Keratinocyte (primary cell): ENCODE measurements around the gene ATP13A5. TPM values are rescaled to one million over a fixed set of nuclear protein-coding genes. Genes with fewer than 3 reads are reported as not detected.
A peak's percentile ranks its signal among the peaks of the same experiment; 100 is the strongest.

Source experiments
- DNase-seq: peaks from one replicate; pipeline ENCODE4 v3.0.0-alpha.2; 2011; ENCODE audit warnings: low read depth, missing footprints, low spot score
- FAIRE-seq: peaks from 2 replicates; lab custom pipeline; 2011; peaks lifted over from hg19 to GRCh38; lab: Jason Lieb, UNC
- H2AFZ ChIP-seq: 2 replicates; pipeline ENCODE4 v1.6.0; 2012; ENCODE audit warnings: low read length, control low read depth, inconsistent platforms; ENCODE audit not compliant: control insufficient read depth
- H3K27ac ChIP-seq: 2 replicates; pipeline ENCODE4 v1.5.1; 2011; ENCODE audit warnings: low read length; ENCODE audit not compliant: control insufficient read depth, insufficient read depth
- H3K27me3 ChIP-seq: 3 replicates; pipeline ENCODE4 v1.6.0; 2011; ENCODE audit warnings: low read length; ENCODE audit not compliant: control insufficient read depth, insufficient read depth; ENCODE audit errors: extremely low read depth
- H3K36me3 ChIP-seq, 2 experiments: 2 replicates in 1 of 2; 3 replicates in 1 of 2; pipeline ENCODE4 v1.5.1; 2011; ENCODE audit warnings: low read length in 2 of 2, mild to moderate bottlenecking in 1 of 2; ENCODE audit not compliant: control insufficient read depth in 2 of 2, insufficient read depth in 2 of 2; ENCODE audit errors: extremely low read depth in 1 of 2
- H3K4me1 ChIP-seq: 3 replicates; pipeline ENCODE4 v1.5.1; 2011; ENCODE audit warnings: low read length; ENCODE audit not compliant: control insufficient read depth, insufficient read depth; ENCODE audit errors: extremely low read depth
- H3K4me2 ChIP-seq: 3 replicates; pipeline ENCODE4 v1.6.0; 2011; ENCODE audit warnings: low read depth, low read length; ENCODE audit not compliant: control insufficient read depth, insufficient read depth; ENCODE audit errors: extremely low read depth
- H3K4me3 ChIP-seq, 3 experiments: fragments of 200-600 bp in 1 of 3; sonication (generic) in 1 of 3; 2 replicates in 2 of 3; 3 replicates in 1 of 3; pipeline ENCODE4 v1.5.1; 2011 to 2016; ENCODE audit warnings: low read length in 3 of 3, mild to moderate bottlenecking in 3 of 3, control low read depth in 2 of 3, inconsistent platforms in 1 of 3, low read depth in 1 of 3, mixed read lengths in 1 of 3, mixed run types in 1 of 3, moderate library complexity in 1 of 3; ENCODE audit not compliant: control insufficient read depth in 2 of 3, insufficient read depth in 2 of 3; ENCODE audit errors: extremely low read depth in 1 of 3
- H3K79me2 ChIP-seq: 2 replicates; pipeline ENCODE4 v1.6.0; 2012; ENCODE audit warnings: low read length; ENCODE audit not compliant: control insufficient read depth, insufficient read depth
- H3K9ac ChIP-seq: 3 replicates; pipeline ENCODE4 v1.6.0; 2011; ENCODE audit warnings: low read length; ENCODE audit not compliant: control insufficient read depth, insufficient read depth; ENCODE audit errors: extremely low read depth
- H3K9me1 ChIP-seq: 3 replicates; pipeline ENCODE4 v1.6.0; 2011; ENCODE audit warnings: low read length; ENCODE audit not compliant: control insufficient read depth, insufficient read depth; ENCODE audit errors: extremely low read depth
- H3K9me3 ChIP-seq: 2 replicates; pipeline ENCODE4 v1.5.1; 2012; ENCODE audit warnings: low read depth, low read length; ENCODE audit not compliant: control insufficient read depth
- H4K20me1 ChIP-seq: 3 replicates; pipeline ENCODE4 v1.6.0; 2011; ENCODE audit warnings: low read length; ENCODE audit not compliant: control insufficient read depth, insufficient read depth; ENCODE audit errors: extremely low read depth
- EZH2 ChIP-seq: IDR thresholded peaks from one replicate; pipeline ENCODE4 v1.6.1; 2012; ENCODE audit warnings: inconsistent platforms, mild to moderate bottlenecking, low read length, moderate library complexity
- dilution Hi-C: fragments of 300-500 bp; cut with MboI; formaldehyde crosslinking; loops from one replicate; pipeline ENCODE4 v1.7.0; 2020; ENCODE audit warnings: low sequenced_read_pairs; ENCODE audit not compliant: extremely low pct_ligation_motif_present
- polyA plus RNA-seq, 5 experiments: library from polyadenylated mRNA; depleted of rRNA in 3 of 5; stranded (reverse) in 3 of 5; stranded (forward) in 1 of 5; unstranded in 1 of 5; fragments of >200 nt; gene quantifications; 1 replicate in 1 of 5; 2 replicates in 3 of 5; 3 replicates in 1 of 5; pipeline versions ENCODE4 v1.2.1 to v1.2.3, GENCODE V29; 2011 to 2012; ENCODE audit warnings: missing spikeins in 2 of 5, low read depth in 1 of 5, low replicate concordance in 1 of 5
- TF ChIP-seq, protein P1 (sequence below), 3 experiments: IDR thresholded peaks in 1 of 3; conservative IDR thresholded peaks in 1 of 3; optimal IDR thresholded peaks in 1 of 3; 2 replicates in 2 of 3; 3 replicates in 1 of 3; pipeline versions ENCODE3 to v1.5.1; 2011; ENCODE audit warnings: low read length in 3 of 3, mild to moderate bottlenecking in 3 of 3, moderate library complexity in 2 of 3, control low read depth in 1 of 3, inconsistent platforms in 1 of 3; ENCODE audit not compliant: insufficient read depth in 2 of 3; ENCODE audit errors: extremely low read depth in 1 of 3

Gene ATP13A5
- polyA plus RNA-seq, 1 donor (not counting 4 experiments of a cell fraction or from before 2014, with no cell fraction given): not detected

DNA sequence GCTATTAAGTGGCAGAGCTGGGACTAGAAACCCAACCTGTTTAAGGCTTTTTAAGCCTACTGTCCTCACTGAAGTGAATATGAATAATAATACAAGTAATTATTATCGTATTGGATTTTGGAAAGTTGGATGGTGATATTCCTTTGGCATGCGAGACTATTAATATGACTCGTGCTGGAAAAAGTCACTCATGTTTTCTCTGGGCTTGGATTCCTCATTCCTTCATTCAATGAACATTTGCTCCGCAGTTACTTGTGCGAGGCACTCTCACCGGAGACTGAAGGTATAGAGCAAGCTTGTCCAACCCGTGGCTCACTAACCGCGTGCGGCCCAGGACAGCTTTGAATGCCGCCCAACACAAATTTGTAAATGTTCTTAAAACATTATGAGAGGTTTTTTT lies 136.8 kb downstream of the ATP13A5 start:
- peak overlapping the region; percentile 60 for H3K4me2 ChIP-seq
- FAIRE-seq: no peak
- peaks cover 5% of the 10 kb centered on the region for H3K4me1 ChIP-seq
- no peaks in the 10 kb centered on the region for H3K9me1 ChIP-seq
- TF ChIP-seq, protein P1, sequence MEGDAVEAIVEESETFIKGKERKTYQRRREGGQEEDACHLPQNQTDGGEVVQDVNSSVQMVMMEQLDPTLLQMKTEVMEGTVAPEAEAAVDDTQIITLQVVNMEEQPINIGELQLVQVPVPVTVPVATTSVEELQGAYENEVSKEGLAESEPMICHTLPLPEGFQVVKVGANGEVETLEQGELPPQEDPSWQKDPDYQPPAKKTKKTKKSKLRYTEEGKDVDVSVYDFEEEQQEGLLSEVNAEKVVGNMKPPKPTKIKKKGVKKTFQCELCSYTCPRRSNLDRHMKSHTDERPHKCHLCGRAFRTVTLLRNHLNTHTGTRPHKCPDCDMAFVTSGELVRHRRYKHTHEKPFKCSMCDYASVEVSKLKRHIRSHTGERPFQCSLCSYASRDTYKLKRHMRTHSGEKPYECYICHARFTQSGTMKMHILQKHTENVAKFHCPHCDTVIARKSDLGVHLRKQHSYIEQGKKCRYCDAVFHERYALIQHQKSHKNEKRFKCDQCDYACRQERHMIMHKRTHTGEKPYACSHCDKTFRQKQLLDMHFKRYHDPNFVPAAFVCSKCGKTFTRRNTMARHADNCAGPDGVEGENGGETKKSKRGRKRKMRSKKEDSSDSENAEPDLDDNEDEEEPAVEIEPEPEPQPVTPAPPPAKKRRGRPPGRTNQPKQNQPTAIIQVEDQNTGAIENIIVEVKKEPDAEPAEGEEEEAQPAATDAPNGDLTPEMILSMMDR (optimal IDR thresholded peaks at IDR 0.05 in 1 of 3, IDR thresholded peaks at IDR 0.05 in 1 of 3, conservative IDR thresholded peaks at IDR 0.05 in 1 of 3; ENCODE audit: extremely low read depth in 1 of 3, insufficient read depth in 2 of 3, low read length in 3 of 3): no peak
- TF ChIP-seq EZH2: no peak
- H2AFZ ChIP-seq: peak overlapping the region; percentile 79
- no peaks in the 10 kb centered on the region for H3K36me3 ChIP-seq
- DNase-seq: no peak
- no peaks in the 10 kb centered on the region for H3K79me2 ChIP-seq
- peaks cover 9% of the 10 kb centered on the region for H3K27me3 ChIP-seq
- H4K20me1 ChIP-seq: no peaks in the 10 kb centered on the region
- peak overlapping the region in 2 of 3 experiments; percentile 42 to 57 for H3K4me3 ChIP-seq
- dilution Hi-C loops: no loop called here
- no peaks in the 10 kb centered on the region for H3K9me3 ChIP-seq
- H3K9ac ChIP-seq: no peak overlapping the region
- H3K27ac ChIP-seq: no peak overlapping the region

DNA sequence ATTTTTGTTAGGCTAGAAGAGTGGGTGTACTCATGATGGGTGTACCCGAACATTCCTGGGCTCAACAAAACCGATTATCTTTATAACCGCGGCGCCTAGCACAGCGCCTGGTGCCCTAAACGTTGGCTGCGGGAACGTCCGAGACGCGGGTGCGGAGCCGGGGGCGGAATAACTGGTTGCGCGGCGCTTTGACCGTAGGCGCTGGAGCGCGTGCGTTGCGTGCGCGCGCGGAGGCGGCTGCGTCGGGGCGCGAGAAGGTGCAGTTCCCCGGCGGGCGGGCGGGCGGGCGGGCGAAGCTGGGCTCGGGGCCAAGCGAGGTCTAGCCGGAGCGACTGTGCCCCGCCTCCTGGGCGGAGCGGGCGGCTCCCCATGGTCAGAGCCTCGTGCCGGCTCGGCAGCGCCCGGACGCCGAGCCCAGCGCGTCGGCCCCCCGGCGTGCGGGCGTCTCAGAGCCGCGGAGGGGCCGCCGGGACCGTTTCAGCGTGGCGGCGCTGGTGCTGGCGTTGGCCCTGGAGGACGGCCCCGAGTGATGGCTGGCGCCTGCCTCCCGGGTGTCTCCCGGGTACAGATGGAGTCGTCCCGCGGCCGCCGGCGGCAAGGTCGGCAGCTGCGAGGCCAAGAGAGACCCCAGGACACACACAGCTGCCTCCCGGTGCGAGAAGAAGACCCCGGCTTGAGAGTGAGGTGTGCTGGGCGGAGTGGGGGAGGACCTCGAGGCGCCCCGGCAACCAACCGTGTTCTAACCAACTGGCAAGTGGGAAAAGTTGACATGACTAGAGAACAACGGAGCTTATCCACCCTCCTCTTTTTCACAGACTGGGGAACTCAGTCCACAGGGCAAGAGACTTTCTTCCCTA lies 137.5 kb downstream of the ATP13A5 start, which contains the start of gene PLAAT1:
Gene PLAAT1, plus strand, starts transcription at position 373 of the 857 bp plus-strand sequence. CDS start 14,429 bp downstream, outside the sequence.
- H3K9ac ChIP-seq: peak within 1 kb of the TSS; percentile 22
- no peak for FAIRE-seq
- H3K79me2 ChIP-seq: no peaks in the 10 kb centered on the region
- H2AFZ ChIP-seq: peak within 1 kb of the TSS; percentile 79
- dilution Hi-C loops: no loop called here
- no peak for TF ChIP-seq EZH2
- TF ChIP-seq, protein P1 (optimal IDR thresholded peaks at IDR 0.05 in 1 of 3, IDR thresholded peaks at IDR 0.05 in 1 of 3, conservative IDR thresholded peaks at IDR 0.05 in 1 of 3; ENCODE audit: extremely low read depth in 1 of 3, insufficient read depth in 2 of 3, low read length in 3 of 3): no peak
- H3K4me3 ChIP-seq: peak within 1 kb of the TSS; percentile 34 to 71 (median 60)
- no peaks in the 10 kb centered on the region for H4K20me1 ChIP-seq
- peaks cover 9% of the 10 kb centered on the region for H3K27me3 ChIP-seq
- H3K27ac ChIP-seq: no peak within 1 kb of the TSS
- H3K9me1 ChIP-seq: no peaks in the 10 kb centered on the region
- DNase-seq: no peak
- H3K4me2 ChIP-seq: peak within 1 kb of the TSS; percentile 86
- H3K4me1 ChIP-seq: peaks cover 5% of the 10 kb centered on the region
- H3K9me3 ChIP-seq: no peaks in the 10 kb centered on the region
- no peaks in the 10 kb centered on the region for H3K36me3 ChIP-seq
